Retina (tissue), 1 donor: ENCODE results near the gene GAGE2A.
A peak's percentile ranks its signal among the peaks of the same experiment; 100 is the strongest.
"Not testable (repeated sequence)": the region's sequence is repeated elsewhere in the genome, so short reads cannot be mapped to it uniquely, and the experiment has no call there.

ENCODE experiments used
- DNase-seq: peaks from one replicate; pipeline ENCODE4 v3.0.0-alpha.2; 2016

Gene GAGE2A

GRCh38 chrX:49589196-49589595, at the start of gene GAGE2A:
TSS of gene GAGE2A (plus strand) at chrX:49589496. CDS start at chrX:49590651, 1,155 bp downstream.
- not testable (repeated sequence) for DNase-seq

GRCh38 chrX:49541433-49541832, 47.9 kb upstream of the GAGE2A start, which contains the start of gene GAGE12D:
TSS of gene GAGE12D (plus strand) at chrX:49541733. CDS start at chrX:49542888, 1,155 bp downstream.
- DNase-seq = not testable (repeated sequence)

GRCh38 chrX:49550989-49551388, 38.3 kb upstream of the GAGE2A start, which contains the start of gene GAGE12E:
TSS of gene GAGE12E (plus strand) at chrX:49551289. CDS start at chrX:49552444, 1,155 bp downstream.
- DNase-seq = not testable (repeated sequence)

GRCh38 chrX:49560542-49560941, 28.8 kb upstream of the GAGE2A start, which contains the start of gene GAGE12F:
TSS of gene GAGE12F (plus strand) at chrX:49560842. CDS start at chrX:49561997, 1,155 bp downstream.
- not testable (repeated sequence) for DNase-seq

GRCh38 chrX:49568728-49569127, 20.6 kb upstream of the GAGE2A start:
- not testable (repeated sequence) for DNase-seq

- not testable (repeated sequence) for DNase-seq
These were observed 20.1 kb upstream of the GAGE2A start for GRCh38 chrX:49569152-49569551.

GRCh38 chrX:49570100-49570499, 19.2 kb upstream of the GAGE2A start, which contains the start of gene GAGE12G:
TSS of gene GAGE12G (plus strand) at chrX:49570400. CDS start at chrX:49571555, 1,155 bp downstream.
- not testable (repeated sequence) for DNase-seq

- DNase-seq = not testable (repeated sequence)
These were observed 9.6 kb upstream of the GAGE2A start, which contains the start of gene GAGE12H for GRCh38 chrX:49579649-49580048. TSS of gene GAGE12H (plus strand) at chrX:49579949. CDS start at chrX:49581104, 1,155 bp downstream.

- DNase-seq = not testable (repeated sequence)
These were observed 628 bp downstream of the GAGE2A start for GRCh38 chrX:49589769-49590478.

- DNase-seq = not testable (repeated sequence)
These were observed 1.2 kb downstream of the GAGE2A start for GRCh38 chrX:49590488-49590887.

GRCh38 chrX:49598720-49599119, 9.4 kb downstream of the GAGE2A start, which contains the start of gene GAGE1:
TSS of gene GAGE1 (plus strand) at chrX:49599020. CDS start at chrX:49600175, 1,155 bp downstream.
- not testable (repeated sequence) for DNase-seq

- no peak for DNase-seq
These were observed 21.5 kb downstream of the GAGE2A start for GRCh38 chrX:49610718-49611310.

- DNase-seq = no peak
These were observed 29.3 kb downstream of the GAGE2A start for GRCh38 chrX:49618574-49618973.

GRCh38 chrX:49627086-49627777, 37.9 kb downstream of the GAGE2A start:
- peak; percentile 55 for DNase-seq

GRCh38 chrX:49644991-49645637, 55.8 kb downstream of the GAGE2A start:
- no peak for DNase-seq
